H1 (cell line): Measurements from ENCODE around the gene METTL21C. TPM values are rescaled to one million over a fixed set of nuclear protein-coding genes. Genes with fewer than 3 reads are reported as not detected.

Source experiments
- ASH2L ChIP-seq: fragments of 200-600, 300-600 bp; sonication (generic); IDR thresholded peaks from one replicate; pipeline ENCODE4 v1.7.1; 2017; ENCODE audit warnings: low read length
- CHD7 ChIP-seq: fragments of 300-600 bp; sonication (generic); IDR thresholded peaks from 2 replicates; pipeline ENCODE4 v1.7.1; 2012; ENCODE audit warnings: low read length, moderate library complexity, mild to moderate bottlenecking, inconsistent platforms; ENCODE audit not compliant: insufficient replicate concordance
- CREB1 ChIP-seq: IDR thresholded peaks from 2 replicates; pipeline ENCODE4 v1.6.1; 2012; ENCODE audit warnings: inconsistent platforms
- FOSL1 ChIP-seq: IDR thresholded peaks from 2 replicates; pipeline ENCODE4 v1.6.1; 2011; ENCODE audit warnings: mild to moderate bottlenecking, low read depth, low read length, moderate library complexity; ENCODE audit not compliant: insufficient read depth
- HDAC2 ChIP-seq, 2 experiments: fragments of 300-600 bp in 1 of 2; sonication (generic) in 1 of 2; IDR thresholded peaks; 2 replicates each; pipeline ENCODE4 v1.6.1; 2011 to 2012; ENCODE audit warnings: low read depth in 2 of 2, low read length in 2 of 2, mild to moderate bottlenecking in 2 of 2, moderate library complexity in 2 of 2, borderline replicate concordance in 1 of 2, inconsistent platforms in 1 of 2
- HDAC6 ChIP-seq: IDR thresholded peaks from one replicate; pipeline ENCODE4 v1.7.1; 2012; ENCODE audit warnings: low read depth, mild to moderate bottlenecking, inconsistent platforms, low read length, moderate library complexity
- RBBP5 ChIP-seq: IDR thresholded peaks from 2 replicates; pipeline ENCODE4 v1.7.1; 2012; ENCODE audit warnings: low read depth, mild to moderate bottlenecking, inconsistent platforms, low read length, moderate library complexity, borderline replicate concordance
- SAP30 ChIP-seq: fragments of 300-600 bp; sonication (generic); IDR thresholded peaks from 2 replicates; pipeline ENCODE4 v1.7.1; 2012; ENCODE audit warnings: low read length, moderate library complexity, mild to moderate bottlenecking, inconsistent platforms; ENCODE audit not compliant: insufficient read depth, insufficient replicate concordance
- SIRT6 ChIP-seq: IDR thresholded peaks from one replicate; pipeline ENCODE4 v1.7.1; 2012; ENCODE audit warnings: low read length, inconsistent platforms
- ZNF274 ChIP-seq: IDR thresholded peaks from 2 replicates; pipeline ENCODE4 v1.7.0; 2012; ENCODE audit warnings: low read length, borderline replicate concordance; ENCODE audit errors: extremely low read depth
- polyA plus RNA-seq, 7 experiments: library from polyadenylated mRNA; depleted of rRNA in 3 of 7; stranded (reverse) in 5 of 7; unstranded in 2 of 7; fragments of >200 nt in 5 of 7; fragments of 200-250 nt in 2 of 7; gene quantifications; 1 replicate in 5 of 7; 2 replicates in 1 of 7; 4 replicates in 1 of 7; pipeline versions ENCODE4 v1.2.1 to v1.2.3, GENCODE V29; 2011 to 2013; ENCODE audit warnings: missing spikeins in 2 of 7, mixed read lengths in 2 of 7
- total RNA-seq: library from RNA; stranded (reverse); fragmentation: NEBNext Ultra II Directional; extraction: Animal tissue kit (Norgen Biotek cat#: 25700); gene quantifications from 2 replicates; pipeline ENCODE4 v1.2.1, GENCODE V29; 2021
- TF ChIP-seq, protein P1 (sequence below): IDR thresholded peaks from 2 replicates; pipeline ENCODE4 v1.6.1; 2012; ENCODE audit warnings: inconsistent platforms

Gene METTL21C
- total and polyA plus RNA-seq, 2 of the 8 experiments (the other 6 are each of a cell fraction or from before 2014, with no cell fraction given), result not detected

- TF ChIP-seq CHD7 (no peak), HDAC6 (no peak), CREB1 (no peak), ASH2L (no peak), FOSL1 (no peak), ZNF274 (no peak), RBBP5 (no peak), SAP30 (no peak), HDAC2 (IDR thresholded peaks at IDR 0.05; ENCODE audit: borderline replicate concordance in 1 of 2, low read depth in 2 of 2, low read length in 2 of 2) (no peak), SIRT6 (no peak)
- TF ChIP-seq, protein P1, sequence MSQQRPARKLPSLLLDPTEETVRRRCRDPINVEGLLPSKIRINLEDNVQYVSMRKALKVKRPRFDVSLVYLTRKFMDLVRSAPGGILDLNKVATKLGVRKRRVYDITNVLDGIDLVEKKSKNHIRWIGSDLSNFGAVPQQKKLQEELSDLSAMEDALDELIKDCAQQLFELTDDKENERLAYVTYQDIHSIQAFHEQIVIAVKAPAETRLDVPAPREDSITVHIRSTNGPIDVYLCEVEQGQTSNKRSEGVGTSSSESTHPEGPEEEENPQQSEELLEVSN, result no peak
These were observed 2.4 kb downstream of the METTL21C start (continued) for GRCh38 chr13:102692491-102692826.
